Kidney tubule cell (primary cell): Measurements from ENCODE around the gene SF3B3.

ENCODE experiments used
- DNase-seq: peaks from one replicate; pipeline ENCODE4 v3.0.0-alpha.2; 2018; ENCODE audit warnings: low spot score

The SF3B3 gene

GRCh38 chr16:70523743-70524398, at the start of gene SF3B3:
TSS of gene SF3B3 (plus strand) at chr16:70523816. CDS start at chr16:70526657, 2,841 bp downstream.
- no peak for DNase-seq

- DNase-seq: no peak
Observed at GRCh38 chr16:70474320-70475053, 49.1 kb upstream of the SF3B3 start.

- peak; percentile 18 for DNase-seq
Observed at GRCh38 chr16:70475054-70475871, 48.4 kb upstream of the SF3B3 start.

GRCh38 chr16:70476272-70477020, 47.2 kb upstream of the SF3B3 start:
- DNase-seq: peak; percentile 91

- no peak for DNase-seq
Observed at GRCh38 chr16:70478169-70478568, 45.4 kb upstream of the SF3B3 start.

DNA sequence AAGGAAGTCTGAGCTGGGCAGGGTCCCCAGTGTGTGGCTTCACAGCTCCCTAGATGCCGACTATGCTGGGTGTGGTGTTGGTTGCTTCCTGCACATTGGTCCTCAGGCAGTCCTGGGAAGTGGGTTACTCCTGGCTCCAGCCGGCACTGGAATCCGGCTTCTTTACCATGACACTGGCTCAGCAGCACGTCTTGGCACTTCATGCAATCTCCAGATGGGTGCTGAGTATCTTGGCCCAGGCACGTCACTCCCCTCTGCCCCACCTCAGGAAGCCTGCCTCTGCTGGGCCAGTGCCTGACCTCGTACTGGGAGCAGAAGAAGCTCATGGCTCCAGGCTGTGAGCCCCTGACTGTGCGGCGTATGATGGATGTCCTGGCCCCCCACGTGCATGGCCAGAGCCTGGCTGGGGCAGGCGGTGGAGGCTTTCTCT, 44.7 kb upstream of the SF3B3 start:
- DNase-seq: no peak

DNA sequence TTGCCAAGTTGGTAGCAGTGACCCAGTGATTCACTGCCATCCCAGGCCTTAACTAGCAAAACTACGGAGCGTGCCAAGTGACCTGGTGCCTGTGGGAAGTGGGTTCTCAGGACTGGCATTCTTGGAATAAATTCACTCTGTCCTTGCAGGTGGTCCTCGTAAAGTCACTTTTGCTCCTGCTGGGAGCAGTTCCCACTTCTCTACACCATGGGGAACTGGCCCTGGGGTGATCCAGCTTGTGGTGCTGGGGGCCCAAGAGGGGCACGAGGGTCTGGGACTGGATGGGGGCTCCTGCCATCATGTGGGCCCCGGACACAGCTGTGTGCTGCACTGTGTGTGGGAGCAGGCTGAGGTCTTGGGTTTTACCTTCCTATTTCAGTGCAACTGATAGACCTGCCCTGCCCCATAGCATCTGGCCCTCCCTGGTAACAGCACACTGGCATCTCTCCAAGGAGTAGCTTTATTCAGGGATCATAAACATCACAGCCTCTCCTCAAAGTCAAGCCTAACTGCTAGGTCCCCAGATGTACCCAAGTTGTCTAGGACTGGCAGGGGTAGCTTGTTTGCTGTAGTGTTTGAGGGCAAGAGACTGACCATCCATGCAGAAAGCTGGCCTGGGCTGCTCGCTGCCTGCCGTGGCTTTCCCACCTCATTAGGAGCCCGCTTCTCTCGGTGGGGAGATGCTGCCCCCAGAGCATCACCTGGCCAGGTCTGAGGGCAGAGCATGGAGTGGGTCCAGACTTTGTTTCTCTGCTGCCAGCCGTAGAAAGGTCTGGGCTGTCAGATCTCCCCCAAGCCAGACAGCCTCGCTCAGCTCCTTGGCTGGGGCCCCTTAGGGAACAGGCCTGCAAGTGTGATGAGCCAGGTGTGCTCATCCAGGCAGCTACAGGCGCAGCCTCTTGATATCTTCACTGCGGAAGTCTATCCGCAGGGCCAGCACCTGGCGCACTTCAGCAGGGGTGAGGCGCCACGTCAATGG, 43.2 kb upstream of the SF3B3 start:
- no peak for DNase-seq

DNA sequence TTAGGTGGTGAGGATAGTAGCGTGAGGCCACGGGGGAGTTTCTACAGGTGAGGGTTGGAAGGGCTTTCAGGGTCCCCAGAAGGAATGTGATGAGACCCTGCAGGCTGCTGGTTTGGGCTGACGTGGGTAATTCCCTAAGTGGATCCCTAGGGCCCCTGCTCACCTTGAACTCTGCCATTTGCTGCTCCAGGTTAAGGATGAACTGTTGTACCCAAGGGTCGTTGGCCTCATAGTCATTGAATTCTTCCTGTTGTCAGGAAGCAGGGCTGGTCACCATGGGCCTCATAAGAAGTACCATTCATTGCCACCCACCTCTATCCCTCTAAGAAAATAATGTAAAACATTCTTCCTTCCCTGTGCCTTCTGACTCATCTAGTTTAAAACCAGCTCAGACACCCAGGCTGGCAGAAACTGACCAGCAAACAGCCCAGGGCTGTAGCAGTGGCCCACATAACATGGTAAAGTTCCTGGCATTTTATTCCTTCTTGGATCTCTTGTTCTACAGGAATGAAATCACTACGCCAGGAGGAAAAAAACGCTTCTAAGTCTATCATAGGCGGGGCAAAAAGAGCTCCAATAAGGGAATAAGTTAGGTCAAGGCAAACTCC, 41.6 kb upstream of the SF3B3 start:
- DNase-seq: peak; percentile 75

DNA sequence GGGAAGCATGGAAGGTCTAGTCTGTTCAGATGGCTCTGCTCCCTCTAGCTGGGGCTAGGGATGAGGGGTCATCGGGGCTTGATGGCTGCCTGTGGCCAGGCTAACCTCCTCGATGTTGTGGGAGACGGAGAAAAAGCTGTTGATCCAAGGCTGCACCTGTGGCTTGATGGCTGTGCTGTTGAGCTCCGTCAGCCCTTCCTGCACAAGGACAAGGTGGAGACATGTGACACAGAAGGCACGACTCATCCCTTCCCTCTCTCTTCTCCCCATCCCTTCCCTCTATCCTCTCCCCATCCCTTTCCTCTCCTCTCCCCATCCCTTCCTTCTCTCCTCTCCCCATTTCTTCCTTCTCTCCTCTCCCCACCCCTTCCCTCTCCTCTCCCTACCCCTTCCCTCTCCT, 41.0 kb upstream of the SF3B3 start:
- DNase-seq: peak; percentile 30

DNA sequence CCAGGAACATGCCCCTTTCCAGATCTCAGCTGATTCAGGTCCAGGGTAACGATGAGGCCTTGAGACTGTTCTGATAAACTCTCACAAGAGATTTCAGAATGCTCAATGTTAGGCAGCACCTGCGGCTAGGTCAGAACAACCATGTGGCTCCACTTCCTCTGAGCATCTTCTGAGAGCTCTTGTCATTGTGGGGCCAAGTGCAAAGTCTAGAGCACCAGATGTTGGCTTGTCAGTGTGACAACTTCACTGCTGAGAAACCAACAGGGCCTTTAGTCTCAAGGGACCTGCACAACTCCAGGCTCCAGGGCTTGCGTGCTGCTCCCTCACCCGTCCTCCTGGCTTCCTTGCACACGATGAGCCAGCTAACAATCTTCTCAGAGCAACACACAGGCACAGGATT, 40.2 kb upstream of the SF3B3 start:
- no peak for DNase-seq

- DNase-seq: no peak
Observed at GRCh38 chr16:70484867-70485266, 38.7 kb upstream of the SF3B3 start.

DNA sequence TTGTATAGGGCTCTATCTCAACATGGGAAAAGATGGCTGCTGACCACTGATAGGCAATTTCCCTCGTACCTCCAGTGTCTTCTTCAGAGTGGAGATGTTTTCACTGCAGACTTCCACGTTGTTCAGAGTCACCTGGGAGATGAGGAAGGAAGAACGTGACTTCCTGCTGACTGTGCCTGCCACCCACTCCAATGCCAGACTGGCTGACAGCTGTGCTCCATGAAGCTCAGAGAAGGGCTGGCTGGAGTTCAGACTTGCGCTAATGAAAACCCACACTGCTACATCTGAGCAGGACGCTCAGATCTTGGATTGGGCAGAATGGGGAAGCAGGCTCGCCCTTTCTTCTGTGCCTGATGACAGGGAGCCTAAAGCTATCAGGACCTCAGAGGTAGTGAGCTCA, 33.4 kb upstream of the SF3B3 start:
- DNase-seq: no peak

- DNase-seq: no peak
Observed at GRCh38 chr16:70493802-70494201, 29.8 kb upstream of the SF3B3 start.

DNA sequence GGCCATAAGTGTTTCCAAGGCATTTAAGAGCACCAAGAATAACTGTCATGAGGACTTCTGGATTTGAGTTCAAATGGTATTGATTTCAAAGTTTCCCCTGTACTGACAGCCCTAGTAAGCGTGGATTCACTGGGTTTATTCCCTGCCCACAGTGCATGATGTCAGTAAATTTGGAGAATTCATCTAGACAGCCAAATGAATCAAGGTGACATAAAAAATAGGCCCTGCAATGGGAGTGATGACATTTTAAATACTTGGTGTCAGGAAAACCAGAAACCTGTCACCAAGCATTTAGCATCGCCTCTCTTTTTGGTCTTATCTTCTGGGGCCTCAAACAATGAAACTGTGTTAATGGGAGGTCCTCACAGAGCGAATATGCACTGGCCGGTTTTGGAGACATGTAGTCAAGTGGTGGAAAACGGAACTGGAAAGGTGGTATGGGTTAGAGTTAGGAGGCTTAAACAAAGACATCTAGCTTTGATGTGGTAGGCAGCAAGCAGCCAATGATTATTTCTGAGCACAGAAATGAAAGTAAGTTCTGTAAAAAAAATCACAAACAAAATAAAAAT, 29.3 kb upstream of the SF3B3 start:
- DNase-seq: no peak

- DNase-seq: no peak
Observed at GRCh38 chr16:70494777-70495176, 28.8 kb upstream of the SF3B3 start.

- no peak for DNase-seq
Observed at GRCh38 chr16:70495425-70496182, 28.0 kb upstream of the SF3B3 start.

GRCh38 chr16:70496513-70496912, 27.1 kb upstream of the SF3B3 start:
- DNase-seq: no peak

- no peak for DNase-seq
Observed at GRCh38 chr16:70508752-70509151, 14.9 kb upstream of the SF3B3 start.

DNA sequence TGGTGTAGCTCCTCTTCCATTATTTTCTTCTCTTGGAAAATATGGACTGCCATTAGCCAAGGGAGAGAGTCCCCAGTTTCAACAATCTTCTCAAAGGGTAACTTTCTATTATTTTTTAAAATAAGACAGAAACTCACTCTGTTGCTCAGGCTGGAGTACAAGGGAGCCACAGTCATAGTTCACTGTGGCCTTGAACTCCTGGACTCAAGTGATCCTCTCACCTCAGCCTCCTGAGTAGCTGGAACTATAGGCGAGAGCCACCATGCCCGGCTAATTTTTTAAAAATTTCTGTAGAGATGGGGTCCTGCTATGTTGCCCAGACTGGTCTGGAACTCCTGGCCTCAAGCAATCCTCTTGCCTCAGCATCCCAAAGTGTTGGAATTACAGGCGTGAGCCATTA, 13.4 kb upstream of the SF3B3 start:
- DNase-seq: no peak
